ENCODE results near the gene CCDC85A. TPM values are rescaled to one million over a fixed set of nuclear protein-coding genes. Genes with fewer than 3 reads are reported as not detected.
"Not testable (repeated sequence)": the region's sequence is repeated elsewhere in the genome, so short reads cannot be mapped to it uniquely, and the experiment has no call there.

CCDC85A gene
- total and polyA plus RNA-seq, 2 of the 4 experiments (the other 2 are of a cell fraction): 1.1 to 2.2 TPM

GRCh38 chr2:56155188-56155587 is 28.6 kb upstream of the CCDC85A start:
- Histone ChIP-seq H2BK120ac (ENCODE audit: low read depth, low read length) (no peak overlapping the region), H3K14ac (replicated peaks; ENCODE audit: low read depth, low read length) (no peak overlapping the region), H3K4me2 (ENCODE audit: low read depth, low read length) (no peak overlapping the region), H4K20me1 (ENCODE audit: insufficient read depth, low read length) (no peaks in the 10 kb centered on the region), H3K56ac (ENCODE audit: extremely low read depth, insufficient read depth, low read length) (no peak overlapping the region), H3K4ac (ENCODE audit: low read depth, low read length) (no peak overlapping the region), H3K27ac (ENCODE audit: insufficient read depth, low read length) (no peak overlapping the region), H4K91ac (ENCODE audit: insufficient read depth, low read depth, low read length) (no peak overlapping the region), H3K9ac (ENCODE audit: low read depth, low read length) (no peak overlapping the region), H4K8ac (ENCODE audit: low read depth in 2 of 2, low read length in 2 of 2) (no peak overlapping the region), H3K4me3 (ENCODE audit: insufficient read depth, low read depth, low read length) (no peak overlapping the region), H3K18ac (ENCODE audit: low read depth, low read length) (no peak overlapping the region), H2BK15ac (ENCODE audit: low read depth, low read length) (no peak overlapping the region), H4K5ac (ENCODE audit: low read depth, low read length) (no peak overlapping the region), H2BK5ac (ENCODE audit: low read depth, low read length, poor library complexity, severe bottlenecking) (no peak overlapping the region), H2BK20ac (ENCODE audit: low read depth, low read length) (no peak overlapping the region), H3K27me3 (ENCODE audit: control insufficient read depth, insufficient read depth, low read length) (no peaks in the 10 kb centered on the region), H3K4me1 (ENCODE audit: control insufficient read depth, insufficient read depth, low read length) (no peaks in the 10 kb centered on the region), H2AK9ac (replicated peaks; ENCODE audit: low read depth, low read length, poor library complexity) (no peak overlapping the region), H2AK5ac (ENCODE audit: low read depth, low read length) (no peak overlapping the region), H3K79me1 (ENCODE audit: low read depth in 1 of 2, low read length in 2 of 2) (no peaks in the 10 kb centered on the region), H3K36me3 (ENCODE audit: control insufficient read depth, insufficient read depth, low read length) (no peaks in the 10 kb centered on the region), H2AFZ (replicated peaks; ENCODE audit: low read length, poor library complexity) (no peak overlapping the region), H3K9me3 (ENCODE audit: control insufficient read depth, insufficient read depth, low read length) (no peaks in the 10 kb centered on the region), H3K9me1 (ENCODE audit: insufficient read depth, low read length) (no peaks in the 10 kb centered on the region), H3K23ac (ENCODE audit: low read depth, low read length) (no peak overlapping the region)
- dilution Hi-C loops (cut with HindIII; ENCODE audit: low sequenced_read_pairs, unreplicated experiment) (no loop called here), in situ Hi-C loops (cut with MboI; ENCODE audit: low sequenced_read_pairs) (no loop called here), intact Hi-C loops (cut with micrococcal nuclease) (no loop called here)
- ChIA-PET POLR2A (ENCODE audit: unreplicated experiment) (no interaction called here), CTCF (interaction anchor here (0.6 to 2.2 kb wide), 2 partner anchors 28 to 87 kb away, joined by 3 to 9 read pairs; partner anchors contain the start of gene CCDC85A)
- no peak for TF ChIP-seq POLR2A (IDR thresholded peaks at IDR 0.05; ENCODE audit: low read depth, low read length)
- TF ChIP-seq, protein P1, sequence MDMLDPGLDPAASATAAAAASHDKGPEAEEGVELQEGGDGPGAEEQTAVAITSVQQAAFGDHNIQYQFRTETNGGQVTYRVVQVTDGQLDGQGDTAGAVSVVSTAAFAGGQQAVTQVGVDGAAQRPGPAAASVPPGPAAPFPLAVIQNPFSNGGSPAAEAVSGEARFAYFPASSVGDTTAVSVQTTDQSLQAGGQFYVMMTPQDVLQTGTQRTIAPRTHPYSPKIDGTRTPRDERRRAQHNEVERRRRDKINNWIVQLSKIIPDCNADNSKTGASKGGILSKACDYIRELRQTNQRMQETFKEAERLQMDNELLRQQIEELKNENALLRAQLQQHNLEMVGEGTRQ (IDR thresholded peaks at IDR 0.05; ENCODE audit: low read depth, low read length): no peak
- no CpG with 5 or more reads among the region's 2 CpGs for WGBS, 2 experiments (ENCODE audit: extremely low coverage in 2 of 2, insufficient read length in 1 of 2)
- no TSS peak for BruUV-seq (replicated peaks)
- no peak for ATAC-seq (ENCODE audit: low read depth)
- no peak for DNase-seq

- ATAC-seq (ENCODE audit: low read depth); dilution Hi-C loops (cut with HindIII; ENCODE audit: low sequenced_read_pairs, unreplicated experiment): not testable (repeated sequence)
- WGBS, 2 experiments (ENCODE audit: extremely low coverage in 2 of 2, insufficient read length in 1 of 2): 0% methylated on average over 1 of the region's 5 CpGs; no CpG with 5 or more reads in 1 of the 2 experiments
These were observed 23.9 kb upstream of the CCDC85A start for GRCh38 chr2:56159875-56160274.

More at GRCh38 chr2:56159875-56160274, 23.9 kb upstream of the CCDC85A start:
- DNase-seq; H4K91ac ChIP-seq (ENCODE audit: insufficient read depth, low read depth, low read length); H3K27ac ChIP-seq (ENCODE audit: insufficient read depth, low read length); H3K27me3 ChIP-seq (ENCODE audit: control insufficient read depth, insufficient read depth, low read length); H4K5ac ChIP-seq (ENCODE audit: low read depth, low read length); H3K23ac ChIP-seq (ENCODE audit: low read depth, low read length); in situ Hi-C loops (cut with MboI; ENCODE audit: low sequenced_read_pairs); CTCF ChIA-PET; H3K4me2 ChIP-seq (ENCODE audit: low read depth, low read length); H3K14ac ChIP-seq (replicated peaks; ENCODE audit: low read depth, low read length); H2BK5ac ChIP-seq (ENCODE audit: low read depth, low read length, poor library complexity, severe bottlenecking); H3K4ac ChIP-seq (ENCODE audit: low read depth, low read length); intact Hi-C loops (cut with micrococcal nuclease); H3K9me1 ChIP-seq (ENCODE audit: insufficient read depth, low read length); H3K9ac ChIP-seq (ENCODE audit: low read depth, low read length); H2BK120ac ChIP-seq (ENCODE audit: low read depth, low read length); H2BK20ac ChIP-seq (ENCODE audit: low read depth, low read length); H2AK5ac ChIP-seq (ENCODE audit: low read depth, low read length); H2AFZ ChIP-seq (replicated peaks; ENCODE audit: low read length, poor library complexity); POLR2A ChIA-PET (ENCODE audit: unreplicated experiment); H3K36me3 ChIP-seq (ENCODE audit: control insufficient read depth, insufficient read depth, low read length); H3K18ac ChIP-seq (ENCODE audit: low read depth, low read length); H3K56ac ChIP-seq (ENCODE audit: extremely low read depth, insufficient read depth, low read length); H3K4me1 ChIP-seq (ENCODE audit: control insufficient read depth, insufficient read depth, low read length); H4K8ac ChIP-seq (ENCODE audit: low read depth in 2 of 2, low read length in 2 of 2); H3K9me3 ChIP-seq (ENCODE audit: control insufficient read depth, insufficient read depth, low read length); H2AK9ac ChIP-seq (replicated peaks; ENCODE audit: low read depth, low read length, poor library complexity); H3K79me1 ChIP-seq (ENCODE audit: low read depth in 1 of 2, low read length in 2 of 2); H3K4me3 ChIP-seq (ENCODE audit: insufficient read depth, low read depth, low read length); H2BK15ac ChIP-seq (ENCODE audit: low read depth, low read length); BruUV-seq (replicated peaks); H4K20me1 ChIP-seq (ENCODE audit: insufficient read depth, low read length): not testable (repeated sequence)

All from IMR-90 (cell line).